CD4-positive, alpha-beta T cell (primary cell): ENCODE measurements around the gene ZBTB20. TPM values are rescaled to one million over a fixed set of nuclear protein-coding genes. Genes with fewer than 3 reads are reported as not detected.

ENCODE experiments used
- ATAC-seq: fragments of 200-7000 bp; cut with Tn5 transposase; one replicate; pipeline ENCODE4 v1.10.0; 2022; ENCODE audit warnings: mild to moderate bottlenecking; ENCODE audit not compliant: poor library complexity
- CTCF ChIA-PET: fragments of 350-600 bp; sonication (Branson Sonifier 250); formaldehyde crosslinking; loops from one replicate; lab custom pipeline; 2021; ENCODE audit warnings: antibody characterized with exemption, inconsistent platforms; lab: Charles Lee
- POLR2A ChIA-PET: fragments of 350-600 bp; sonication (Branson Sonifier 250); formaldehyde crosslinking; loops from one replicate; lab custom pipeline; 2021; ENCODE audit warnings: antibody characterized with exemption, inconsistent platforms; lab: Charles Lee
- DNase-seq, 14 experiments: peaks; one replicate each; pipeline ENCODE4 v3.0.0-alpha.2; 2013 to 2020; ENCODE audit warnings: mixed read lengths in 2 of 14
- H3K27ac ChIP-seq, 2 donors: one replicate each; pipeline versions ENCODE4 v1.5.1 to v1.7.0; 2013; ENCODE audit warnings: low read length in 2 of 2, low read depth in 1 of 2, mild to moderate bottlenecking in 1 of 2
- H3K27me3 ChIP-seq, 2 experiments: 1 replicate in 1 of 2; 2 replicates in 1 of 2; pipeline versions ENCODE4 v1.6.1 to v1.7.0; 2013; ENCODE audit warnings: low read length in 2 of 2, control low read depth in 1 of 2, mild to moderate bottlenecking in 1 of 2, moderate library complexity in 1 of 2; ENCODE audit not compliant: insufficient read depth in 2 of 2, control insufficient read depth in 1 of 2
- H3K36me3 ChIP-seq: one replicate; pipeline ENCODE4 v1.6.1; 2013; ENCODE audit warnings: low read length, control low read depth; ENCODE audit not compliant: insufficient read depth
- H3K4me1 ChIP-seq: one replicate; pipeline ENCODE4 v1.6.1; 2013; ENCODE audit warnings: low read length, control low read depth; ENCODE audit not compliant: insufficient read depth
- H3K4me3 ChIP-seq: one replicate; pipeline ENCODE4 v1.5.1; 2013; ENCODE audit warnings: mild to moderate bottlenecking, low read length, moderate library complexity
- H3K9me3 ChIP-seq, 2 experiments: 1 replicate in 1 of 2; 2 replicates in 1 of 2; pipeline versions ENCODE4 v1.6.1 to v1.7.0; 2013; ENCODE audit warnings: low read length in 2 of 2, mild to moderate bottlenecking in 2 of 2, control low read depth in 1 of 2, moderate library complexity in 1 of 2; ENCODE audit not compliant: control insufficient read depth in 1 of 2, insufficient read depth in 1 of 2
- H3K27ac Mint-ChIP-seq: one replicate; pipeline ENCODE4 v1.8.0; 2020; ENCODE audit warnings: mixed read lengths
- H3K27me3 Mint-ChIP-seq: one replicate; pipeline ENCODE4 v1.8.0; 2021; ENCODE audit warnings: mixed read lengths
- H3K36me3 Mint-ChIP-seq: one replicate; pipeline ENCODE4 v1.8.0; 2021; ENCODE audit warnings: low read depth, mixed read lengths
- H3K4me1 Mint-ChIP-seq: one replicate; pipeline ENCODE4 v1.8.0; 2021; ENCODE audit warnings: low read depth, mixed read lengths
- H3K4me3 Mint-ChIP-seq: one replicate; pipeline ENCODE4 v1.8.0; 2020; ENCODE audit warnings: mild to moderate bottlenecking, mixed read lengths
- H3K9me3 Mint-ChIP-seq: one replicate; pipeline ENCODE4 v1.8.0; 2020; ENCODE audit warnings: mixed read lengths
- CTCF ChIP-seq: fragments of 200-600 bp; IDR thresholded peaks from one replicate; pipeline ENCODE4 v1.8.0; 2022; ENCODE audit warnings: antibody characterized with exemption, mild to moderate bottlenecking
- intact Hi-C, 2 experiments: fragments of 100-400 bp; cut with DNase I in 1 of 2; cut with micrococcal nuclease in 1 of 2; formaldehyde crosslinking; loops; one replicate each; pipeline versions ENCODE4 v1.15.1 to v1.9.0; 2023 to 2025; cut with DNase I, micrococcal nuclease
- total RNA-seq, 174 experiments: library from RNA in 2 of 174; stranded (reverse) in 2 of 174; gene quantifications; one replicate each; pipeline ENCODE4 v1.2.3 and lab custom pipeline; 2021 to 2026

Gene ZBTB20
- total RNA-seq, 2 experiments from 2014 or later: 41.6 to 47.4 TPM

DNA sequence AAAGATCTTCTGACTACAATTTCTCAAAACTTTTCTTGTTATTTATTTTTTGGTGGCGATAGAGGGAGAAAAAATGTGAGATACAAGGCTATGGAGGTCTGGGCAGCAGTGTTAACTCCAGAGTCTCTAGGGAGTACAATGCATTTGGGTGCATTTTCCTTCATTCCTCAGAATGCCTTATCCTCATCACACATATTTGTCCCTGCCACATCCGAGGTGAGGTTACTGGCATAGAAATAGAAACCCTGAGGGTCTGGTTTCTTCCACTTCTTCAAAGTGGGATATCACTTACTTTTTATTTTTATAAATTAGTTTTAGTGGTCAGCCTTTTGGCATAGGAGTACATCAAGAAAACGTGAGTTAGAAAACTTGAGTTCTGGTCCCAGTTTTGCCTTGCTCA is 702.9 kb downstream of the ZBTB20 start:
- TF ChIP-seq CTCF: no peak
- H3K27ac ChIP-seq: no peak overlapping the region
- intact Hi-C loops: no loop called here
- ATAC-seq (no peak), DNase-seq (no peak)
- no peaks in the 10 kb centered on the region for H3K4me1 Mint-ChIP-seq
- no peak overlapping the region for H3K4me3 Mint-ChIP-seq
- H3K36me3 ChIP-seq: no peaks in the 10 kb centered on the region
- no peaks in the 10 kb centered on the region for H3K9me3 Mint-ChIP-seq
- ChIA-PET POLR2A (no interaction called here), CTCF (no interaction called here)
- no peaks in the 10 kb centered on the region for H3K27me3 ChIP-seq
- H3K27ac Mint-ChIP-seq: no peak overlapping the region
- H3K4me1 ChIP-seq: no peaks in the 10 kb centered on the region
- no peaks in the 10 kb centered on the region for H3K36me3 Mint-ChIP-seq
- H3K27me3 Mint-ChIP-seq: no peaks in the 10 kb centered on the region
- H3K9me3 ChIP-seq: no peaks in the 10 kb centered on the region
- no peak overlapping the region for H3K4me3 ChIP-seq

GRCh38 chr3:114442246-114442645 is 704.8 kb downstream of the ZBTB20 start:
- no peak overlapping the region for H3K4me3 ChIP-seq
- Mint-ChIP-seq H3K4me3 (no peak overlapping the region), H3K9me3 (no peaks in the 10 kb centered on the region), H3K4me1 (no peaks in the 10 kb centered on the region), H3K27ac (no peak overlapping the region), H3K27me3 (no peaks in the 10 kb centered on the region), H3K36me3 (no peaks in the 10 kb centered on the region)
- ATAC-seq (no peak), DNase-seq (no peak)
- ChIA-PET POLR2A (no interaction called here), CTCF (no interaction called here)
- TF ChIP-seq CTCF: no peak
- no peaks in the 10 kb centered on the region for H3K9me3 ChIP-seq
- H3K27ac ChIP-seq: no peak overlapping the region
- H3K36me3 ChIP-seq: no peaks in the 10 kb centered on the region
- H3K4me1 ChIP-seq: no peaks in the 10 kb centered on the region
- no peaks in the 10 kb centered on the region for H3K27me3 ChIP-seq
- intact Hi-C loops: no loop called here

GRCh38 chr3:114441386-114441785 is 705.7 kb downstream of the ZBTB20 start:
- intact Hi-C loops: no loop called here
- Histone ChIP-seq H3K27me3 (no peaks in the 10 kb centered on the region), H3K9me3 (no peaks in the 10 kb centered on the region), H3K4me3 (no peak overlapping the region), H3K36me3 (no peaks in the 10 kb centered on the region), H3K27ac (no peak overlapping the region), H3K4me1 (no peaks in the 10 kb centered on the region)
- H3K27me3 Mint-ChIP-seq: no peaks in the 10 kb centered on the region
- no peak for TF ChIP-seq CTCF
- no peak for ATAC-seq
- no peaks in the 10 kb centered on the region for H3K36me3 Mint-ChIP-seq
- DNase-seq: no peak
- H3K27ac Mint-ChIP-seq: no peak overlapping the region
- no peaks in the 10 kb centered on the region for H3K4me1 Mint-ChIP-seq
- POLR2A ChIA-PET: no interaction called here
- CTCF ChIA-PET: no interaction called here
- H3K9me3 Mint-ChIP-seq: no peaks in the 10 kb centered on the region
- H3K4me3 Mint-ChIP-seq: no peak overlapping the region
